ENCODE data around the gene BTBD1.

DNA sequence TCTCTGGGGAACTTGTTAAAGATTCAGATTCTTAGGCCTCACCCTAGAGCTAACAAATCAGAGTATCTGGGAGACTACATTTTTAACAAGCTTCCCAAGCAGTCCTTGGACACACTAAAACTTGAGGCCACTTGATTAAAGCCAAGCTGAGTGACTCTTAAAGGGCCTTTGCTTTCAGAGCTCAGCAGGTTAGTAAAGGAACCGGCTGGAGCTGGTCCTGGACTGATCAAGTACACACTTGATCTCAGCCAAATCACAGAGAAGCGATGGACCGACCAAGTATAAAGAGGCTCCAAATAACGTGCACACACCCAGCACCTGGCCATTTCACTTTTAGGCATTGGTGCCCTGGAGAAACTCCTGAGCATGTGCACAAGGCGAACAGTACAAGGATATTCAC lies 27.5 kb upstream of the BTBD1 start:
- TF ChIP-seq, protein P1, sequence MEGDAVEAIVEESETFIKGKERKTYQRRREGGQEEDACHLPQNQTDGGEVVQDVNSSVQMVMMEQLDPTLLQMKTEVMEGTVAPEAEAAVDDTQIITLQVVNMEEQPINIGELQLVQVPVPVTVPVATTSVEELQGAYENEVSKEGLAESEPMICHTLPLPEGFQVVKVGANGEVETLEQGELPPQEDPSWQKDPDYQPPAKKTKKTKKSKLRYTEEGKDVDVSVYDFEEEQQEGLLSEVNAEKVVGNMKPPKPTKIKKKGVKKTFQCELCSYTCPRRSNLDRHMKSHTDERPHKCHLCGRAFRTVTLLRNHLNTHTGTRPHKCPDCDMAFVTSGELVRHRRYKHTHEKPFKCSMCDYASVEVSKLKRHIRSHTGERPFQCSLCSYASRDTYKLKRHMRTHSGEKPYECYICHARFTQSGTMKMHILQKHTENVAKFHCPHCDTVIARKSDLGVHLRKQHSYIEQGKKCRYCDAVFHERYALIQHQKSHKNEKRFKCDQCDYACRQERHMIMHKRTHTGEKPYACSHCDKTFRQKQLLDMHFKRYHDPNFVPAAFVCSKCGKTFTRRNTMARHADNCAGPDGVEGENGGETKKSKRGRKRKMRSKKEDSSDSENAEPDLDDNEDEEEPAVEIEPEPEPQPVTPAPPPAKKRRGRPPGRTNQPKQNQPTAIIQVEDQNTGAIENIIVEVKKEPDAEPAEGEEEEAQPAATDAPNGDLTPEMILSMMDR (IDR thresholded peaks at IDR 0.05) = no peak
- TF ChIP-seq EP300 (IDR thresholded peaks at IDR 0.05) (no peak), POLR2AphosphoS5 (IDR thresholded peaks at IDR 0.05) (no peak), POLR2A (IDR thresholded peaks at IDR 0.05) (no peak)

All from upper lobe of left lung (tissue), 4 donors.